GM19468 (cell line): ENCODE results near the gene UNC79.

Experiments
- ATAC-seq: cut with Tn5 transposase; IDR thresholded peaks from one replicate; pipeline ENCODE4 v1.9.1; 2021; ENCODE audit warnings: mild to moderate bottlenecking, moderate library complexity, moderate number of reproducible peaks; ENCODE audit not compliant: unreplicated experiment; ENCODE audit errors: extremely low read depth

The UNC79 gene

GRCh38 chr14:93648440-93649168 is 217.9 kb downstream of the UNC79 start:
- no peak for ATAC-seq

DNA sequence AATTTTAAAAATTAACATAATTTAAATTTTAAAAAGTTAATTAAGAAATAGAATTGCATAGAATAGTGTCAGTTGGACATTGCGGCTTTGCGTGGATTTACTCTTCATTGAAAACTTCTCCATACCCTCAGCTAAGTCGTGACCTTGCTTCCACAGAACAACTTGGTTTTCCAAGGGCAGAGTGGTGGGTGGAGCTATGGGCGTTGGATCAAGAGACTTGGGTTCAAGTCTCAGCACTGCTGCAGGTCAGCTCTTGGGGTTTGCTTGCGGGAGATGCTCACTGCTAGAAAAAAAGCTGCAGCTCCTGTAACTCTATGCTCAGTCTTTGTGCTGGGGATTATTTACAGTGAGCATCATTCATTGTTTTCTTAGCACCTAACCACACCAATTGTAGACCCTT is 223.9 kb downstream of the UNC79 start:
- no peak for ATAC-seq

GRCh38 chr14:93655078-93655750 is 224.5 kb downstream of the UNC79 start:
- ATAC-seq: no peak

GRCh38 chr14:93657875-93658274 is 227.1 kb downstream of the UNC79 start:
- ATAC-seq: no peak

DNA sequence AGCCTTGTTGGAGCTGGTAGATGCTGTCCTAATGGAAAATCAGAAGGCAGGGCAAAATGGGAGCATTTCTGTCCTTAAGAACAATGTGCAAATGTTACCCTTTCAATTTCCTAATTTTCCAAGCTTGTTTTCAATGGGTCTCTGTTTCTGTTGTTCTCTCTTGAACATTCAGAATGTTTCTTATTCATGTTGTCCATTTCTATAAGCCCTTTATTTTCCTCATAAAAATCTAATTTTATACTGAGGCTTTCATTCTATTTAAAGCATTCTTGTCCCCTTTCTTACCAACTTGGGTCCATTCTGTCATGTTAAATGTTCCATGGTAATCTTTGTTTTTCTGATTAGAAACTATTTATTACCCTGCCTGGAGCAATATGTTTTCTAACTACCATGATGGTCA is 232.6 kb downstream of the UNC79 start:
- no peak for ATAC-seq

GRCh38 chr14:93665169-93665568 is 234.4 kb downstream of the UNC79 start:
- no peak for ATAC-seq

DNA sequence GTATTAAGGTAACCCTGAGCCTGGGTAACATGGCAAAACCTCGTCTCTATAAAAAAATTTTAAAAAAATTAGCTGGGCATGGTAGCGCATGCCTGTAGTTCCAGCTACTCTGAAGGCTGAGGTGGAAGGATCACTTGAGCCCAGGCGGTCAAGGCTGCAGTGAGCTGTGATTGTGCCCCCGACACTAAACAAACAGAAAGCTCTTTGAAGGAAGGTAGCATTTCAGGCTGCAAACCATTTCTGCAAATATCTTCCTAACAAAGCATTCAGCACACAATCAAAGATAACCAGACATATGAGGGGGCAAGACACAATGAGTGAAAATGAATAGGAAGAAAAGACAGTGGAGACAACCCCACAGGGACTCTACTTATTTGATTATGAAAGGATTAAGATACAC is 238.9 kb downstream of the UNC79 start:
- ATAC-seq: no peak

DNA sequence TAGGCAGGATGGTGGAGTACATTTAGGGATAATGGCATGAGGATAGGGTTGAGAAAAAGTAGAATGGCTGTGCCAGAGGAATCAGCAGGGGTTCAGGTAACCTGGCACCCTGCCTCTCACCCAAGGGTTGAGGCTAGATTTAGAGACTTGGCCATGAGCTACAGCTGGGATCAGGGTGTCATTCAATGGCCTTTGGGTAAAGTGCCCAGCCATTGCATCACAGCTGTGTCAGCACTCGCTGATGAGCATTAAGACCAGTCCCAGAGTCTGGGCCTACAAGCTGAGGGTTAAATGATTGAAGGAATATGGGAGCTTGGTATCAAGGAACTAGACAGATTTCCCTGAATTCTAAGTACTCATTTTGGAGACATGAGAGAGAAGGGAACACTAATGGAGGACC is 243.6 kb downstream of the UNC79 start:
- ATAC-seq: no peak

DNA sequence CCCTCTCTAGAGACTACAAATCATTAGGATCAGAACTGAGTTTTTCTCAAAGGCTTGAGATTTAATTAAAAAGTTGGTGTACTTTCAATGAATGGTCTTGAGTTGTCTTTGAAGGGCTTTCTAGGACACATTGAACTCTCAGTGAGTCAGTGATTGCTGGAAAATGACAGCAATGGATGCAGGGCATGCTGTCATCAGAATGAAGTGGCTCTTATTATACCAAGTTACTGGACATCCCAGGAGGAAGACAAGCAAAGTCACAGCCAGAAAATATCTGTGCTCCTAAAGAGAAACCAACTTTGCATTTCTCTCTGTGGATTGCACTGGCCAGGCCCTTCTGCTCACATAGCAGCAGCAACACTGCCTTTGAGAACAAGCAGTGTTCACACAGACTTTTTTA is 244.9 kb downstream of the UNC79 start:
- no peak for ATAC-seq

GRCh38 chr14:93676416-93676958 is 245.7 kb downstream of the UNC79 start:
- no peak for ATAC-seq

- ATAC-seq: no peak
These were observed 251.7 kb downstream of the UNC79 start for GRCh38 chr14:93682459-93682858.

DNA sequence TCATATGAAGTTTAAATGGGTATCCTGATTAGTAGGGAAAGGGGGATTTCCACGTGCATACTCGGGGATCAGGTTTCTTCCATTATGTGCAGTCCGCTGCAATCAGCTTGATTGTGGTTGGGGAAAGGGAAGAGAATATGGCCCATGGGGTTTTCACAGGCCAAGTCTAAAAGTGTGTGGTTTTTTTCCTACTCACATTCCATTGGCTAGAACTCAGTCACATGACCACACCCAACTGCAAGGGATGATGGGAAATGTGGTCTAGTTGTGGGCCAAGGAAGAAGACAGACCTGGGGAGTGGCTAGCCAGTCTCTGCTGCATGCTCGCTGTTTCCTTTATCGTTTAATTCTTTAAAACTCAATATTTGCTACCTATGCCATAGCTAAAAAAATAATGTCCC is 252.5 kb downstream of the UNC79 start:
- ATAC-seq: no peak

DNA sequence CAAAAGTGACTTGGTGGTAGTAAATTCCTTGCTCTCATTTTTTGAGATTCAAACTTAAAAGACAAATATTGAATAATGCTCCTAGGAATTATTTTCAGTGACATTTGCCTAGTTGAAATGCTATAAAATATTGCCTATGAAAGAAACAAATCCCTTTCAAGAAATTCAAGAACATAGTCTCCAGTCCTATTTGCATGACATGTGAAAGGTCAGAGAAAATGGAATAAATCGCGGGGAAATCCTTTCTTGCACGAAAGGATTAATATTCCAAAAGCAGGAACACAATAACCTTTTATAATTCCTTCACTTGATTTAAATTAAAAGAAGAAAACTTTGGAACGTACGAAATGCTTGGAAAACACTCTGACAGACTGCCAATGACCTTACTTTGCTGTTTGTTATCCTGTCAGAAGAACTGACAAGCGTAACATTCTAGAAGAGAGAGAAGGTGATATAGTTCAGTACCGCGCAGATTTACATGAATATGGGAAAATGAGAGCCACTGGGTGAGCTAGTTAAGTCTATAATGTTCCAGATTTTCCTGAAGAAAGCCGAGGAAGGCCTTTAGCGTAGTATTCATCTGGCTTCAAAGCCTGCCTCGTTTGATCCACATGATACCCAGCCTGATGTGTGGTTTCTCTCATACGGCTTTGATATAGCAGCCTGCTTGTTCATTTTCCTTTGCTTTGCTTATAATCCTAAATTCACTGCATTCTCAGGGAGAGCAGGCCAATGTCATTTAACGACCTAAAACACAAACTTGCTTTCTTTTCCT is 254.6 kb downstream of the UNC79 start:
- no peak for ATAC-seq

- ATAC-seq: no peak
These were observed 255.5 kb downstream of the UNC79 start for GRCh38 chr14:93686268-93686667.

- ATAC-seq: no peak
These were observed 257.5 kb downstream of the UNC79 start for GRCh38 chr14:93688239-93688666.

DNA sequence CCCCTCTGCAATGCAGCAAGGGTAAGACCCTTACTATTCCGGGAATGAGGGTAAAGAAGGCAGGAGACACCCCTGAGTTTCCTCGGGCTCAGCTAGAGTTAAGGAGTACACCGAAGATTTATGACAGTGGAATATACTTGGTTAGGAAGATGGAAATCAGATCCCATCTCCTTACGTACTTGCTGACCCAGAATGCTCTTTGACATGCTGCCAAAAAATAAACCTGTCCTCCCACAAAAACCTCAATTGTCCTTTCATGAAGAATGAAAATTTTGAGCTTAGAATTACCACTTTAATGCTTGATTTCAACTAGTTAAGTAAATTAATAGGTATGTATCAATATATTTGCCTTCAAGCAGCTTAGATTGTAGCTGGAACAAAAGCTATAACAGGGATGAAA is 258.1 kb downstream of the UNC79 start:
- no peak for ATAC-seq

GRCh38 chr14:93690146-93690545 is 259.4 kb downstream of the UNC79 start:
- no peak for ATAC-seq

DNA sequence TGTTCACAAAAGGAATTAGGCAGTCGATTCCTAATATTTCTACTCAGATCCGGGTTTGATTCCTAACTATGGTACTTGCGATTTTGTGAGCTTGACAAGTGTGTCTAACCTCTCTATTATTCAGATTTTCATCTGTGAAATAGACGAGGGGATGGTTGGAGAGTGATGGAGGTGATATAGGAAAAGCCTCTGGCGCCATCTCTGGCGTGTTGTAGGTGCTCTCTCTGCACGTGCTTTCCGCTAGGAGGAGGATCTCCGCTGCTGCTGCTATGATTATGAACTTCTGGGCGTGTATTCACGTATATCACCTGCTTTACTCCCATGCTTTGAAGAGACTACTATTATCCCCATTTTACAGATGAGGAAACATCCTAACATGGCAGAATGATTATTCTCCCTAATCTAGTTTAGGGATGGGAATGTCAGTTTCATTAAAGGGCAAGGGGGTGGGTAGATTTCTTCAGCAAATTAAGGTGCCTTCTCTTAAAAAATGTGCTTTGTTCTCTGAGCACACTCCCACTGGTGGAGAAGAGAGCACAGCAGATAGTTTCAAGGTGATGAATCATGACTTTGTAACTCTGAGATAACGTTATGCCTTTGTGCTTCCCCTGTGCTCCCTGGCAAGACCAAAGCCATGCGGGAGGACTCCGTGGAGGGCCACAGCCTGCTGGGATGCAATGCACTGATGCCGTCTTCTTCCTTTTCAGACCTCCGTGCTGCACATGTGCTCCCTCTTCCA is 260.5 kb downstream of the UNC79 start:
- ATAC-seq: no peak

- ATAC-seq: no peak
These were observed 263.2 kb downstream of the UNC79 start for GRCh38 chr14:93693914-93694313.

DNA sequence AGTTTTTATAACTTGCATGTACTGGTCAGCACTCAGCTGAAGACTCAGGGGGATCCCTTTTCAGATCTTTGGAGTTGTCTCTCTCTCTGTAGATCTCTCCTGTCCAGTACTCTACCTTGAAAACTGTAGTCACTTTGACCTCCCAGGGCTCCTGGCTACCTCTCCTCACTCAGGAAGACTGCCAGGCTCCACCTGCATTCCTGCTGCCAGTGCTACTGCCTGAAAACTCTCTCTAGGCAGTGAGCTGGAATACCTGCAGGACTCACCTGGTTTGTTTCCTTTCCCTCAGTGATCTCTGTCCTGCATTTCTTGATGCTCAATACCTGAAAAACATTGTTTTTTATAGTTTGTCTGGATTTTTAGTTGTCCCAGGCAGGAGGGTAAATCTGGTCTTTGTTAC is 270.2 kb downstream of the UNC79 start:
- ATAC-seq: no peak
